NCI-H524 treated with DMSO at 0.1 percent for 48 hours (cell line): ENCODE data around the gene HSPA12B.

ENCODE experiments used
- DNase-seq: peaks from one replicate; lab custom pipeline; 2025; lab: John Stamatoyannopoulos, UW

The HSPA12B gene

DNA sequence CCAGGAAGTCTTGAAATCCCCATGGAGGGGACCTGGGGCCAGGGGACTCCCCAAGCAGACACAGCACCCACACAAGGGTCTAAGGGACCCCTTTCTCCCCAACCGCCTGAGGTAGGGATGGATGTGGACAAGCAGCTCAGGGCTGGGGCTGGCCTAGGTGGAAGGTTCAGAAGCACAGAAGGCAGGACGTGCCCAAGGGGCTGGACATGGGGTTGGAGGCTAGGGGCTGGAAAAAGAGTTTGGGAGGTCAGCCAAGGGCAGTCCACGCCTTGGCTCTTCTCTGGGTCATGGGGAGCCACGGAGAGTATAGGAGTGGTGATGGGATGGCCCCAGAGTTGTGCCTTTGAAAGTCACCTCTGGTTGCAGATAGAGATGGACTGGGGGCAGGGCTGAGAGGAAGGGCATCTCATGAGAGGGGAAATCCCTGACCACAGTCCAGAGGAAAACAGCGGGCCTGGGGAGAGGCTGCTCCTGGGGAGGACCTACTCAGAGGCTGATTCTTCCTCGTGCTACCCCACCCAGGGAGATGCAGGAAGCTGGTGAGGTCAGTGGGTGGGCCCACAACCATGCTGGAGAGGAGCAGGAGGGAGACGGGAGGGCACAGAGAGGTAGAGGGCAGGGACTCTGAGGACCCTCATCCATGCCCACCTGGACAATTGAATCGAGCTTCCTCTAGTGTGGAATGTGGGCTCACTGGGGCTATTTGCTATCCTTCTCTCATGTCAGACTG, 2.5 kb upstream of the HSPA12B start:
- no peak for DNase-seq

DNA sequence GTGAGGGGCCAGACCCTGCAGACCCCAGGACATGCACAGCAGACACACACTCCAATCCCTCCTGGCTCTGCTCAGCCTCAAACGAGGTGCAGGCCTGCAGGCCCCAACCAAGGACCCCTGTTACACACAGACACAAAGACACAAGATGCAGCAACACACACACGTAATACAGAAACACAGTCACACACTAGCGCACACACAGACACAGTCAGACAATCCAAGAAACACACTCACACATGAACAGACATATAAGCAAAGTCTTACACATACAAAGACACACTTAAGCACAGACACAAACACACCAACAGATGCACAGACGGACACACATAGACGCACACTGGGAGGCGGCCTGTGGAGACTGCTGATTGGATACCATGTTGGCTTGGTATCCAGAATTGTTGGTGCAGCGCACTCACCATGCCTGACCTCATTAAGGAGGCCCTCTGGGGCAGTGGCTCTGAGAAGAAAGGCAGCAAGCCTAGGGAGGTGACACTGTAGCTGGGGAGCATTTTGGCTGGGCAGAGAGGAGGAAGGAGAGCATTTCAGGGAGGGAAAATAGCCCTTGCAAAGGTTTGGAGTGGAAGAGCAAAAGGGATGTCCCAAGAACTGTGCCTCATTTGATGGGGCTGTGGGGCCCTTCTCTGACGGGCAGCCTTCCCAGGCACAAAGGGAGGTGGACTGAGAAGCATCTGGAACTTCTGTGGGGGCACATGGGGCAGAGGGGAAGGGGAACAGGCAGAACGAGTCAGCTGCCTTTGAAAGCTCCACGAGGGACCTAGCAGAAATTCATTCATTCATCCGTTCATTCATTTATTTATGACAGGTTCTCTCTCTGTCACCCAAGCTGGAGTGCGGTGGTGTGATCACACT, 1.4 kb upstream of the HSPA12B start:
- no peak for DNase-seq

DNA sequence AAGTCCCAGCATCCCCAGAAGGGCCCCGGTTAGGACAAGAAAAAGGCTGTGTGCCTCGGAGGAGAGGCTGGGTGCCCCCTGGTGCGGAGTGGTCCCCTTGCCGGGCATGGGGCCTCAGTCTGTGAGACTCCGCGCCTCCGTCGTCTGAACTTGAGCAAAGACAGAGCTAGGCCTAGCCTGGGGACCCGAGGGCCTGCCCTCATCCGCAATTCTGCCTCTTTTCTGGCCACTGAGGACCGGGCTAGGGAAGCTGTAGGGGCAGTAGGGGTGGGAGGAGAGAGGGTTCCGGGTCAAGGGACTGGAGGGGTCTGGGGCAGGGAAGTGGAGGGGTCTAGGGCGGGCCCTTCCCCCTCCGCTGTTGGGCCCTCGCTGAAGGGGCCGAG, 550 bp upstream of the HSPA12B start:
- DNase-seq: no peak

DNA sequence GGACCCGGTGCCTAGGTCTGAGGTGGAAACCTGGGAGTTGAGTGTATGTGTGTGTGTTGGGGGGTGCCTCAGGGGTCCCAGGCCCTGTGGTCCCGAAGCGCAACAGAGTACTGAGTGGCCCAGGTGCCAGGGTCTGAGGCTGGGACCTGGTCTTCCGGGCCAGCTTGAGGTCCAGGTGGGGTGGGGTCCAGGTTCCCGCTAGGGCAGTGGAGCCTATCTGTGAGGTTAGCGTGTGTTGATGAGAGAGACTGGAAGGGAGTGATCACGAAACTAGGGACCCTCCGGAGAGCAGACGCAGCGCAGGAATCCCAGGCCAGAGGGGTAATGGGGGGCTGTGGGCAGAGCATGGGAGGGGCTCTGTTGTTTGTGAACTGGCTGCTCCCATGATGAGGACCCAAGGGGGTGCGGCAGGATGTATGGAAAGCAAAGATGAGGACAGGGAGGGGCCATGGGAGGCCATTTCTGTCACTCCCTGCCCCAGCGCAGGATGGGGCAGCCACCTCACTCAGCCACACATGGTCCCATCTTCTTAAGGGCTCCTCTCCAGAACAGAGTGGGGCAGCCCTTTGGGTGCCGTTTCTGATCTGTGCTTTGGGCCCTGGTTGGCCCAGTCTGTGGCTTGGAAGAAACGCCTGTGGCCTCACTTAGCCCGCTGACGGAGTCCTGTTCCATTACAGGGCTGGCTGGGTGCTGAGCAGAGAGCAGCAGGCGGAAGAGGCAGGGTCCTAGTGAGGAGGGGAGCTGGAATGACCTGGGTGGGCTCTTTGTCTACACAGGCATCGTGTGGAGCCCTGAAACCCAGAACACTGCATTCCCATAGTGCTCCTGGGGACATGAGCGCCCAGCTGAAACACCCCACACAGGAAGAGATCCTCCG, 872 bp downstream of the HSPA12B start:
- no peak for DNase-seq

DNA sequence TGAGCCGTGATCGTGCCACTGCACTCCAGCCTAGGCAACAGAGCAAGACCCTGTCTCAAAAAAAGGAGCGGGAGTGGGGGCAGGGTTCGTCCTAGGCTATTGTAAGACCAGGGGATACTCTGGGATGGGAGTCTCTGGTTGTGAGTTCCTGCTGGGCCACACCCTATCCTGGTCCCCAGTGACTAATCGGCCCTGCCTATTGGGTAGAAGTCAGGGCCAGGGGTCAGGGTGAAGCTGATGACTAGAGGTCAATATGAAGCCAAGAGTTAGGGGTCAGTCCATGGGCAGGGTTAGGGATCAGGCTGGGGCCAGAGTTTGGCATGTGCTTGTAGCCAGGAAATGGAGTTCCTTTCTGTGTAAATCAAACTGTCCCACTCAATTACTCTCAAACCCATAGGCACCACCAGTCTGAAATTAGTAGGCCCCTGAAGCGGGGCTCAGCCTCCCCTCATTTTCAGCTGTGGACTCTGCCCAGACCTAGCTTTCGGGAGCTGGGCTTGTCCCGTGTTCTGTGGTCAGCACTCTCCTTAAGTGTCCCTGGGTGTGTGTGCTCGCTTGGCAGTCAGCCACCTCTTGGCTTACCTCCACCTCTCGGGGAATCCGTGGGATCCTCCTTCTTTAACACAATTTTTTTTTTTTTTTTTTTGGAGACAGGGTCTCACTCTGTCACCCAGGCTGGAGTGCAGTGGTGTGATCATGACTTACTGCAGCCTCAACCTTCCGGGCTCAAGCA, 1.8 kb downstream of the HSPA12B start:
- no peak for DNase-seq

DNA sequence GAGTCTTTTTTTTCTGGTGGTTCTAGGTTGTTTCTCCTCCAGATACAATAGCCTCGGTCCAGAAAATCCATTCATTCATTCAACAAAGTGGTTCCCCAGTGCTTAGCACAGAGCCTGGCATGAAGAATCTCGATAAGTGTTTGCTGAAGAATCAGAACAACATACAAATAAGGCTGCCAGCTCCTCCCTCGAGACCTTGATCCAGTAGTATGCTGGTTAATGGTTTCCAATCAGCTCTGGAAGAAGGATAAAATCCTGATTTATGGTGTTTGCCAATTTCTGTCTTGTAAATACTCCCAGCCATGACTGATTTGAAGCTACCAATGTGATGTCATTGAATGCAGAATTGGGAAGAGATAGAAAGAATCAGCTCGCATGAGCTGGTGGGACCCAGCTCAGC, 3.3 kb downstream of the HSPA12B start:
- DNase-seq: no peak

DNA sequence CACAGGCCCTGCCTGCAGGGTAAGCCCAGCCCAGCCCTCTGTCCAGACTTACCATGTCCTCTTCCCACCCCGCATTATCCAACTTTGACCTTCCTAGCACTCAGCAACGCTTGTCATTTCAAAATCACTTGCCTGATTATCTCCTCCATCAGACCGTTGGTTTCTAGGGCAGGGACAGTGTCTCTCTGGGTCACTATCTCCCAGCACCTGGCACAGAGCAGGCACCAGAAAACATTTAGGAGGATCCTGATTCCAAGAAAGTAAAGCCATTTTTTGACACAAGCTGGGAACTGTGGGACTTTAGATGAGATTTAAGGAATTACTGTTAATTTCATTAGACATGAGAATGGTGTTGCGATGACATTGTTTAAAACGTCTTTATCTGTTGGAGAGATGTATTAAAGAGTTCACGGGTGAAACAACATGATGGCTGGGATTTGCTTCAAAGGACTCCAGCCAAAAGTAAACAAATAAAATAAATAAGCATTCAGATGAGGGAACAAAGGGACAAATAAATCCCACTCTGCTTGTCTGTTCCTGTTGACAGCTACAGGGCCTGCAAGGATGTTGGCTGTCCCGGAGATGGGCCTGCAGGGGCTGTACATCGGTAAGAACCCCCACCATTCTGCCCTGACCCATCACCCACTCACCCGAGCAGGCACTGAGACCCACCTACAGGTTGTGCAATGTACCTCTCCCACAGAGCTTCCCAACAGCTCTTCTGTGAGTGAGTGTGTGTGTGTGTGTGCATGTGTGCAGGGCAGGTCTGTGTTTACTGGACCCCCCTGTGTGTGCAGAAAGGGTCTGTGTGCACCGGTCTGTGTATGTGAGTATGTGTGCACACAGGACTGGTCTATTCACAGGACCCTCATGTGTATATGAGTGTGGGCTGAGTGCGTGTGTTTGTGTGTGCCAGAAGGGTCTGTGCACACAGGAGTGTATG, 5.9 kb downstream of the HSPA12B start:
- no peak for DNase-seq

DNA sequence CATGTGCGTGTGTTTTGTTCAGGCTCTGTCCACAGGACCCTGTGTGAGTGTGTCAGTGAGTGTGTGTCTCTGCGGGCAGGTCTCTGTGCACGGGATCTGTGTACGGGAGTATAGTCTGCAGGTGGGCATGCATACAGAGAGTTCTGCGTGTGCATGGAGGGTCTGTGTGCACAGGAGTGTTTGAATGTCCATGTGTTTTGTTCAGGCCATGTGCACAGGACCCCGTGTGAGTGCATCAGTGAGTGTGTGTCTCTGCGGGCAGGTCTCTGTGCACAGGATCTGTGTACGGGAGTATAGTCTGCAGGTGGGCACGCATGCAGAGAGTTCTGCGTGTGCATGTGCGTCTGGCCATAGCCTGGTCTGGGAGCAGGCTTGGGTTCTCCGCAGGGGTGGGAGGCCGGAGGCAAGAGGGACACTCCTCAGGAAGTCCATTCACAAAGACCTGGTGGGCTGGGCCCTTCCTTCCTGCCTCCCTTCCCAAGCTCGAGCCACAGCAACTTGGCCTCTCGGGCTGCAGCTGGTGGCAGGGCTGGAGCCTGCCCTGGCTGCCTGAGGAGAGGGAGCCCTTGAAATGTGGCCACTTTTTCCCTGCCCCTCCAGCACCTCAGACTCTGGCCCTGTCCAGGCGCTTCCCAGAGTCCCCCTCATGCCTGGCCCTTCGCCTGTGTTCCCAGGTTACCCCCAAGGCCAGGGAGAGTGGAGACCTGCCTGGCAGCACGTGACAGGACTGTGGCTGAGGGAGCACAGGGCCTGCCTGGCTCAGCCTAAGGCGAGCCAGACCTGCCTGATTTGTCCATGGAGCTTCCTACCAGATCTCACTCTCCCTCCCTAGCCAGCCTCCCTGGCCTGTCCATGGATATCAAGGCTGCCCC, 6.8 kb downstream of the HSPA12B start:
- no peak for DNase-seq

DNA sequence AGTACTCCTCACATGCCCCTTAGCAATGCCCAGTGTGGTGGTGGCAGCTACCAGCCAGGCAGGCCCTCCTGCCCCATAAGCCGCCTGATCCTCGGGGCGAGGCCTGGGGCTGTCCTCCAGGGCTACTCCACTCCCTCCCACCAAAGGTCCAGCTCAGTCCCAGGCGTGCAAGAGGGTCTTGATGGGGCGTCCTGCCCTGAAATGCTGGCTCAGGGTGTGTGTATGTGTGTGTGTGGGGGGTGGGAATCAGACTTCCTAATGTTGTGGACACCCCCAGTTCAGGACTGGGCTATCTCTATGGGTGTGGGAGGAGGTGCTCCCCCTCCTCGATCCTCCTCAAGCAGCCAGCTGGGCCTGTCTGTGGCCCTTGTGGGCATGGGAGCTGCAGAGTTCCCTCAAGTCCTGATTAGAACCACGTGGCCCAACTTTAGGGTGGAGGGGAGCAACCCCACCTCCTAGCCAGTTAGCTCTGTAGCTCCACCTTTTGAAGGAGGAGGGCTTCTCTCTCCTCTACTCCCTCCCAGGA, 7.5 kb downstream of the HSPA12B start:
- no peak for DNase-seq

DNA sequence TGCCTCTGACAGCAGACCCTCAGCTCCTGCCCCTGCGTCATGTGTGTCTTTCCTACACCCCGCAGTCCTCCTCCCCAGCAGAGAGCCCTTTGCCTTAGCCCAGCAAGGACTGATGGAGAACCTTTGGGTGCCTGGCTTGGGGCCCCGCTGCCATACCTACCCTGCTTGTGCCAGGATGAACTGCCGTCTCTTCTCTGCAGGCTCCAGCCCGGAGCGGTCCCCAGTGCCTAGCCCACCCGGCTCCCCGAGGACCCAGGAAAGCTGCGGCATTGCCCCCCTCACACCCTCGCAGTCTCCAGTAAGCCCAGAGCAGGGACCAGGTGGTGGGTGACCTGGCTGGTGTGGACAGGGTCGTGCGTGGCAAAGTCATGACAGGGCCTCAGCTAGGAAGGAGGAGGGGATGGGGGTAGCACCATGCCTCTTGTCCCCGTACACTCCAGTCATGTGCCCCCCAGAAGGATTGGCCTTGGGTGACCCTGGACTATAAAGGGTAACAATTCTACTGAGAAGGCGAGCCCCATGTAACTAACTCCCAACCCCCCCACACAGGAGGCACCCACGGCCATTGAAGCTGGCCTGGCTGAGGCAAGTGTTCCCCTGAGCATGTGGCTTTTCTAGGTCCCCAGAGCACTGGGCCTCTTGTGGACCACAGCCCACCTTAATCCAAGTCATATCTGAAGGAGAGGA, 8.3 kb downstream of the HSPA12B start:
- no peak for DNase-seq

DNA sequence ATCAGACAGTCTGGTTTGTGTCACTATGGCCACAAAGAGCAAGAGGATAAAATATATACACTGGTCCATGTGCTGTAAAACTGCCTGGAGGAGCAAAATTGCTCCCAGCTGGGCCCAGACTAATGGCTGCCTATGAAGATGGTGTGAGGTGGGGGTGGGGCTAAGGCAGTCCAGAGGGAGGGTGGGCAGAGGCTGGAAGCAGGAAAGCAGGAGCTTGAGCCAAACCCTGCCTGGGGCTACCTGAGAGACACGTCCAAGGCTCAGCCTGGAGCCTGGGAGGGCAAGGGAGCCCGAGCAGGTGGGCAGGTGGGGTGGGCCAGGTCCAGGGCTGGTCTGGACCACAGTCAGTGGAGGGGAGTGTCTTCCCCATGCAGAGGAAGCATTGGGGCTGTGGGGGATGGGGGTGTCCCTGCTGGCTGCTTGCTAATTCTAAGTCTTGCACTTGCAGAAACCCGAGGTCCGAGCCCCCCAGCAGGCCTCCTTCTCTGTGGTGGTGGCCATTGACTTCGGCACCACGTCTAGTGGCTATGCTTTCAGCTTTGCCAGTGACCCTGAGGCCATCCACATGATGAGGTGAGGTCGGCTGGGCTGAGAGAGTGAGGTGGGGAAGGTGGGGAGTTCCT, 9.5 kb downstream of the HSPA12B start:
- no peak for DNase-seq

DNA sequence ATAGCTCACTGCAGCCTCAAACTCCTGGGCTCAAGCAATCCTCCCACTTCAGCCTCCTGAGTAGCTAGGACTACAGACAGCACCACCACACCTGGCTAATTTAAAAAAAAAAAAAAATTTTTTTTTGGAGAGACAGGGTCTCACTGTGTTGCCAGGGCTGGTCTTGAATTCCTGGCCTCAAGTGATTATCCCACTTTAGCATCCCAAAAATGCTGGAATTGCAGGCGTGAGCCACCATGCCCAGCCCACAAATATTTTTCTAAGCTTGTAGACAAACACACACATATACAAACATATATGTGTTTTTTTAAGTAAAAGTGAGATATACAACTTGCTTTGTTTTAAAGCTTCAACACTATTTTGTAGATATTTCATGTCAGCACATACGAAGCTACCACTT, 10.8 kb downstream of the HSPA12B start:
- no peak for DNase-seq

DNA sequence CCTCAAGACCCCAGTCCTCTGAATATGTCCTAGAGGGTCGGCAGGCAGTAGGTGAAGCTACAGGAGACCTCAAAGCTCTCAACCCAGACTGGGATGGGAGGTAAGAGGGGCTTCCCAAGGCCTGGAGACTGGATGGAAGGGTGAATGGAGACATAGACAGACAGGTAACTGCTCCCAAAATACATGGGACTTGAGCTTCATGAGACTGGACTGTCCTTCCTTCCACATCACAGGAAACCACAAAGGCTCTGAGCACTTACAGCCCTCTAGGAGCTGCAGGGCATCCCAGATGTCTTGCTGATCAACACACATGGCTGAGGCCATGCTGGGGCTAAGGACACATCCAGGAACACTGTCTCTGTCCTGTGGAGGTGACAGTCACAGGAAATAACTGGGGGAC, 11.6 kb downstream of the HSPA12B start:
- no peak for DNase-seq

DNA sequence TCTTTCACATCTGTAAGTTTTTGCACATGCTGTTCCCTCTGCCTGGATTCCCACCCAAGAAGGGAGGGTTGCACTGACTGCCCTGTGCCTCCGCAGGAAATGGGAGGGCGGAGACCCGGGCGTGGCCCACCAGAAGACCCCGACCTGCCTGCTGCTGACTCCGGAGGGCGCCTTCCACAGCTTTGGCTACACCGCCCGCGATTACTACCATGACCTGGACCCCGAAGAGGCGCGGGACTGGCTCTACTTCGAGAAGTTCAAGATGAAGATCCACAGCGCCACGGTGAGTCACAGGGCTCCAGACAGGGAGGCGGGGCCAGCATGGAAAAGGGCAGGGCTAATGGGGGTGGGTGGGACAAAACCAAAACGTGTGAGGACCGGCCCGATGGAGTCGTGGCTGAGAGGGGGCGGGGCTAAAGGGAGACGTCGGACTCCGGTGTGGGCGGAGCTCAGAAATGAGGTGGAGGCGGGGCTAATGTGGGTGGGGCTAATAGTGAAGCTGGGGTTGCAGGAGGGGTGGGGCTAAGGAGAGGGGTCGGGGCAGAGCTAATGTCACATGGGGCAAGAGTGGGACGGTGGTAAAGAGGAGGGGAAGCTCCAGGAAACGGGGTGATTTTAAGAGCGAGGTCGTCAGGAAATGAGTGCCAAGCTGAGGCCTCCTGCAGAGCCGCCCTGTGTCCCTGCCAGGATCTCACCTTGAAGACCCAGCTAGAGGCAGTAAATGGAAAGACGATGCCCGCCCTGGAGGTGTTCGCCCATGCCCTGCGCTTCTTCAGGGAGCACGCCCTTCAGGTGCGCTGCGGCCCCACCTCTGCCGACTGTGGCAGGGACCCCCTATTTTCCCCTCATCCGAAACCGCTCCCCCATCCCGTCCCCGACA, 12.6 kb downstream of the HSPA12B start:
- DNase-seq: no peak

DNA sequence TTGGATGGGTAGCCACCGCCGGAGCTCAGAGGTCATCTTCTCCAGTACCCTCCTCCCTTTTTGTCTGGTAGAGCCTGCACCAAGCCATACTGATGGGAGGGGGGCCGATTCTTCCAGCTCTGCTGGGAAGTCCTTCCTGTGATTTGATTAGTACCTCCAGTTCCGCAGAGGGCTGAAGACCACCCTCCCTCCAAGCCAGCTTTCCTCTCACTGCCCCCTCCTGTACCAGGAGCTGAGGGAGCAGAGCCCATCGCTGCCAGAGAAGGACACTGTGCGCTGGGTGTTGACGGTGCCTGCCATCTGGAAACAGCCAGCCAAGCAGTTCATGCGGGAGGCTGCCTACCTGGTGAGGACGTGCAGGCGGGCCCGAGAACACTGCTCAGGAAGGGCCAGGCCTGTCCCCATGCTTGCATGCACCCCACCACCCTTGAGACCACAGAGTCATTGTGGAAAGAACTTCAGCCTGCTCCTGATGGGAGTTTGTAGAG, 13.2 kb downstream of the HSPA12B start:
- DNase-seq: no peak

DNA sequence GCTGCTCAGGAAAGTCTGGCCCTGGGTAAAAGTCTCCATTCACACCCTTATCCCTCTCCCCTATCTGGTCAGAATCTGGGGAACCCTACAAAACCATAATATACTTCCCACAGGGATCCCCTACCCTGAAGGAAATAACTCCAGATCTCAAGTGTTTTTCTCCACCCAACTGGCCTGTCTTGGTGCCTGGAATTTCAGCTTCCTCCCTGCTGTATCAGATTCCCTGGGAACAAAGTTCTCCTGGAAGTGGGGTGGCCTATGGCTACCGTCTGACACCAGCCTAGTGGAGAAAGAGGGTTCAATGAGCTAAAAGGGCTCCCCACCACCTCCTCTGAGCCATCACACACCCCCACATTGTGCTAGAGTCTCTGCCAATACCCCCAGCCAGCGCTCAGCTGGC, 15.0 kb downstream of the HSPA12B start:
- DNase-seq: no peak

DNA sequence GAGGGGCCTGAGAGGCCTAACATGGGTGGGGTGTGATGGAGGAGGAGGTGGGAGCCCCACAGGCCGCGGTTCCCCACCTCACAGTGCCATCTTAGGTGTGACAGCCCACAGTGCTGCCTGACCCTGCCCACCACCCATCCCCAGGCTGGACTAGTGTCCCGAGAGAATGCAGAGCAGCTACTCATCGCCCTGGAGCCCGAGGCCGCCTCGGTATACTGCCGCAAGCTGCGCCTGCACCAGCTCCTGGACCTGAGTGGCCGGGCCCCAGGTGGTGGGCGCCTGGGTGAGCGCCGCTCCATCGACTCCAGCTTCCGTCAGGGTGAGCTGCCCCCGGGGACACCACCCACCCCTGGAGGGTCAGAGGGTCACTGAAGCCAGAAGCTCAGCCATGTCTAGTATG, 15.6 kb downstream of the HSPA12B start:
- no peak for DNase-seq
